GM06990 (cell line): ENCODE data around the gene S100A2.
A peak's percentile ranks its signal among the peaks of the same experiment; 100 is the strongest.

Source experiments
- DNase-seq: peaks from one replicate; pipeline ENCODE4 v3.0.0-alpha.2; 2011; ENCODE audit not compliant: insufficient read length; ENCODE audit errors: extremely low read depth
- H3K27me3 ChIP-seq: replicated peaks from 2 replicates; pipeline ENCODE4 v1.6.0; 2011; ENCODE audit warnings: low read length; ENCODE audit not compliant: control insufficient read depth, insufficient read depth
- H3K36me3 ChIP-seq: 2 replicates; pipeline ENCODE4 v1.5.1; 2011; ENCODE audit warnings: low read length; ENCODE audit not compliant: control insufficient read depth, insufficient read depth
- H3K4me3 ChIP-seq: replicated peaks from 2 replicates; pipeline ENCODE4 v1.5.1; 2011; ENCODE audit warnings: low read depth, mild to moderate bottlenecking, control low read depth, low read length
- TF ChIP-seq, protein P1 (sequence below): IDR thresholded peaks from 2 replicates; pipeline ENCODE4 v1.5.1; 2011; ENCODE audit warnings: low read length, control low read depth, mild to moderate bottlenecking, inconsistent platforms; ENCODE audit not compliant: insufficient read depth, poor library complexity, severe bottlenecking

Gene S100A2

DNA sequence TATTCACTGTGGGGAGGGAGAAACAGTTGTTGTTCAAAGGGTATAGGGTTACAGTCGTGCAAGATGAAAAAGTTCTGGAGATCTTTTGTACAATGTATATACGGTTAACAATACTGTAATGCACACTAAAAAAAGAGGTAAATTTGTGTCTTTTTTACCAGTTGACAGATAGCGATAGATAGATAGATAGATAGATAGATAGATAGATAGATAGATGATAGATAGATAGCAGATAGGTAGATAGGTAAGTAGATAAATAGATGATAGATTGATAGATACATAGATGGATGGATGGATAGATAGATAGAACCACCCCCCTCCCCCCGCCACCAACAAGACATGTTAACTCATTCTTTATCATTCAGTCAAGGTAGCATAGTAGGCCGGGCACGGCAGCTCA is 37.1 kb upstream of the S100A2 start:
- Histone ChIP-seq H3K36me3 (no peaks in the 10 kb centered on the region), H3K27me3 (no peaks in the 10 kb centered on the region), H3K4me3 (no peak overlapping the region)
- TF ChIP-seq, protein P1, sequence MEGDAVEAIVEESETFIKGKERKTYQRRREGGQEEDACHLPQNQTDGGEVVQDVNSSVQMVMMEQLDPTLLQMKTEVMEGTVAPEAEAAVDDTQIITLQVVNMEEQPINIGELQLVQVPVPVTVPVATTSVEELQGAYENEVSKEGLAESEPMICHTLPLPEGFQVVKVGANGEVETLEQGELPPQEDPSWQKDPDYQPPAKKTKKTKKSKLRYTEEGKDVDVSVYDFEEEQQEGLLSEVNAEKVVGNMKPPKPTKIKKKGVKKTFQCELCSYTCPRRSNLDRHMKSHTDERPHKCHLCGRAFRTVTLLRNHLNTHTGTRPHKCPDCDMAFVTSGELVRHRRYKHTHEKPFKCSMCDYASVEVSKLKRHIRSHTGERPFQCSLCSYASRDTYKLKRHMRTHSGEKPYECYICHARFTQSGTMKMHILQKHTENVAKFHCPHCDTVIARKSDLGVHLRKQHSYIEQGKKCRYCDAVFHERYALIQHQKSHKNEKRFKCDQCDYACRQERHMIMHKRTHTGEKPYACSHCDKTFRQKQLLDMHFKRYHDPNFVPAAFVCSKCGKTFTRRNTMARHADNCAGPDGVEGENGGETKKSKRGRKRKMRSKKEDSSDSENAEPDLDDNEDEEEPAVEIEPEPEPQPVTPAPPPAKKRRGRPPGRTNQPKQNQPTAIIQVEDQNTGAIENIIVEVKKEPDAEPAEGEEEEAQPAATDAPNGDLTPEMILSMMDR: no peak
- no peak for DNase-seq

DNA sequence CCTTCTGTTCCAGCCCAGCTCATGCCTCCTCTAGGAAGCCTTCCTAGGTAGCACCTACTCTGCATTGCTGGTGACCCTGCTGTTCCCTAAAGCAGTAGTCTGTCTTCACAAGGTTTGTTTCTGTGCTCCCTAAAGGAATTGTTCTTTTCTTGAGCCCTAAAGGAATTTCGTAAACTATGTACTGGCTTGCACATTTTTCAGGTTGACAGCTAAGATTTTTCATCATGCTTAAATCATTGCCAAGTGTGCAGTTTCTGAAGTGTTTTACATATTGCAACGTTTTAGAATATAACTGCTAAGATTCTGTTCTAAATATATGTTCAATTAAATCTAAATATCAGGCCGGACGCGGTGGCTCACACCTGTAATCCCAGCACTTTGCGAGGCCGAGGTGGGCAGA is 34.2 kb upstream of the S100A2 start:
- TF ChIP-seq, protein P1: no peak
- H3K36me3 ChIP-seq: no peaks in the 10 kb centered on the region
- H3K27me3 ChIP-seq: no peaks in the 10 kb centered on the region
- no peak overlapping the region for H3K4me3 ChIP-seq
- DNase-seq: no peak

DNA sequence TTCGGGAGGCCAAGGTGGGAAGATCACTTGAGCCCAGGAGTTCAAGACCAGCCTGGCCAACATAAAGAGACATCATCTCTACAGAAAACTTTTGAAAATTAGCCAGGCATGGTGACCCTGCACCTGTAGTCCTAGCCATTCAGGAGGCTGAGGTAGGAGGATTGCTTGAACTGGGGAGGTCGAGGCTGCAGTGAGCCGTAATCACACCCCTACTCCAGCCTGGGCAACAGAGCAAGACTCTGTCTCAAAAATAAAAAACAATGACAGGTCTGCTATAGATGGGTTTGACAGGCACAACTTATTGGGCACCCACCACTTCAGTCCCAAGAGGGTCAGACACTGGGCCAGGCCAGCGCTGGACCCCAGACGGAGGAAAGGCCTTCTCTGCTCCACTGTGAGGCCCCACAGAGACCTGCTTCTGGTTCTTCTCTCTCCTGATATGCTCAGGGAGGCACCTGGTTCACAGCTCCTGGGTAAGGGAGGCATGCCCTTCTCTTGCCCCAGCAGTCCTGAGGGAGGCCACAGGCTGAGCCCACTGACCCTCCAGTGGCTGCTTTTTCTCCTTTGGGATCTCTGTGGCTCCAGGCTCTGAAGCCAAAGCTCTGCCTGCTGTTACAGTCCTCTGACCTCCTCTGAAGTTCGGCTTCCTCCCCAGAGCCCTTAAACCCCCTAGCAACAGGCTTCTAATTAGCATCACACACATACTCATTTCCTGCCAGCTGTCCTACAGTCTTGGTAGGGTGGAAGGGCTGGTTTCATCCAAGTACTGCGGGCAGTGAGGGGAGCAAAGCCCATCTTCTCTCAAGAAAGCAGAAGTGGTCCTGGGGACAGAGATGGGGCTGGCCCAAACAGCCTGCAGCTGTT is 32.9 kb upstream of the S100A2 start:
- no peak overlapping the region for H3K4me3 ChIP-seq
- peak; percentile 83 for DNase-seq

DNA sequence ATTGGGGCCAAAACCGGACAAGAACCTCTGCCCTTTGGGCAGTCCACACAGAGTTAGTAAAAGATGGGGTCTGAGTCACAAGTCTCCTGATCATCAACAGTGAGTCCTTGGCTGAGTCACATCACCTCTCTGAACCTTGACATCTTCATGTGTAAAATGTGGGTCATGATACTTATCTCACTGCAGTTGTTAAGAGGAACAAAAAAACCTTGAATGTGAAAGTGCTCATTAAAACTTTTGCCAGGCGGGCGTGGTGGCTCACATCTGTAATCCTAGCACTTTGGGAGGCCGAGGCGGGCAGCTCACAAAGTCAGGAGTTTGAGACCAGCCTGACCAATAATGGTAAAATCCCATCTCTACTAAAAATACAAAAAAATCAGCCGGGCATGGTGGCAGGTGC is 31.6 kb upstream of the S100A2 start:
- TF ChIP-seq, protein P1: no peak
- H3K36me3 ChIP-seq: no peaks in the 10 kb centered on the region
- H3K27me3 ChIP-seq: no peaks in the 10 kb centered on the region
- DNase-seq: no peak
- H3K4me3 ChIP-seq: no peak overlapping the region

More for the DNA sequence above, 32.9 kb upstream of the S100A2 start:
- TF ChIP-seq, protein P1: no peak
- no peaks in the 10 kb centered on the region for H3K36me3 ChIP-seq
- H3K27me3 ChIP-seq: no peaks in the 10 kb centered on the region

DNA sequence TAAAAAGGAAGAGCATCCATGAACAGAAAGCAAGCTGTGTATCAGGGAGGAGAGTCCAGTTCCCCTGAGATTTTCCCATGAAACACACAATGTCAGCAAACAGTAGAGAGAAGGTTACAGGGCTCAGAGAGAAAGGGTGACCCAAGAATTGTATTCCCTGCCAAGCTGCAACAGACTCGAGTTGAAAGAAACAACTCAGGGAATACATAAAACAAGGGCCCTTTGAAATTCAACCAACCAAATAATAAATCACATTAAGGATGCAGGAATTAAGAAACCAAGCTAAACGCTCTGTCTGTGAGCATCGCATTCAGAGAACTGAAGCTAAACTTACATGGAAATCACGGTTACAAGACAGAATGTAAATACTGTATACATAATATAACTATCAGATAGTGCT is 27.1 kb upstream of the S100A2 start:
- TF ChIP-seq, protein P1: no peak
- DNase-seq: no peak
- Histone ChIP-seq H3K36me3 (no peaks in the 10 kb centered on the region), H3K27me3 (no peaks in the 10 kb centered on the region), H3K4me3 (no peak overlapping the region)
